HUES48 (cell line): ENCODE measurements around the gene NFIB.

Experiments used
- H3K27ac ChIP-seq: one replicate; pipeline ENCODE4 v1.7.0; 2013; ENCODE audit warnings: low read depth, low read length, inconsistent platforms
- H3K27me3 ChIP-seq: 2 replicates; pipeline ENCODE4 v1.6.1; 2013; ENCODE audit warnings: mild to moderate bottlenecking, low read length; ENCODE audit not compliant: control insufficient read depth, insufficient read depth
- H3K36me3 ChIP-seq: 2 replicates; pipeline ENCODE4 v1.6.1; 2013; ENCODE audit warnings: low read length; ENCODE audit not compliant: control insufficient read depth, insufficient read depth
- H3K4me1 ChIP-seq: 2 replicates; pipeline ENCODE4 v1.6.1; 2013; ENCODE audit warnings: mild to moderate bottlenecking, low read length; ENCODE audit not compliant: control insufficient read depth, insufficient read depth
- H3K4me3 ChIP-seq: 2 replicates; pipeline ENCODE4 v1.5.1; 2013; ENCODE audit warnings: mild to moderate bottlenecking, low read depth, low read length
- H3K9ac ChIP-seq: 2 replicates; pipeline ENCODE4 v1.6.1; 2013; ENCODE audit warnings: mild to moderate bottlenecking, low read depth, low read length, moderate library complexity
- H3K9me3 ChIP-seq: 2 replicates; pipeline ENCODE4 v1.6.1; 2013; ENCODE audit warnings: low read length; ENCODE audit not compliant: control insufficient read depth, insufficient read depth

Gene NFIB

DNA sequence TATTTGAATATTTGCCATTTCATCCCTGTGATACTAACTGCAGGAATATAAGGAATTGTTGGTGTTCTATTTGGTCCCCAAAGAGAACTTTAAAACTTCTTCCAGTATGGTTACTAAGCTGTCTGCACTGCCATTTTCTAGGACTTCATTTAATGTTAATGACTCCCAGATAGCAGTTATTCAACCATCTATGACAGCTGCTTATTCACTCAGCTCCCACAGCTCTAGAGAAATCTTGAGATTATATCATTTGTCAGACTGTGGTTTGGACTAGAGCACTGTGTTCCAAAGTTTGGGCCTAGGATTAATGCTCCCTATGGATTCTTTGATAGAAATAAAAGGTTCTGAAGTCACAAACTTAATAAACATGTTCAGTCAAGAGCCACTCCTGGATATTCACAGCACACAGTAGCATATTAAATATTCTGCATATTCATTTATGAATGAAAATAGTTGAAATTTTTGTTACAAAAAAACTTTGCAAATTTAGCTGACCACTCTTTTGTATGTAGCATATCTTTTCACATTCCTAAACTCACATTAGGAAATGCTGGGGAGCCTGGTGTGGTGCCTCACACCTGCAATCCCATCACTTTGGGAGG is 173.7 kb downstream of the NFIB start:
- H3K4me3 ChIP-seq, result no peak overlapping the region
- H3K36me3 ChIP-seq, result no peaks in the 10 kb centered on the region
- H3K27ac ChIP-seq, result no peak overlapping the region
- no peak overlapping the region for H3K9ac ChIP-seq
- no peaks in the 10 kb centered on the region for H3K9me3 ChIP-seq
- no peaks in the 10 kb centered on the region for H3K27me3 ChIP-seq
- H3K4me1 ChIP-seq, result 0 out of 2 replicates have a peak, but pooled peaks cover 4% of the 10 kb centered on the region

DNA sequence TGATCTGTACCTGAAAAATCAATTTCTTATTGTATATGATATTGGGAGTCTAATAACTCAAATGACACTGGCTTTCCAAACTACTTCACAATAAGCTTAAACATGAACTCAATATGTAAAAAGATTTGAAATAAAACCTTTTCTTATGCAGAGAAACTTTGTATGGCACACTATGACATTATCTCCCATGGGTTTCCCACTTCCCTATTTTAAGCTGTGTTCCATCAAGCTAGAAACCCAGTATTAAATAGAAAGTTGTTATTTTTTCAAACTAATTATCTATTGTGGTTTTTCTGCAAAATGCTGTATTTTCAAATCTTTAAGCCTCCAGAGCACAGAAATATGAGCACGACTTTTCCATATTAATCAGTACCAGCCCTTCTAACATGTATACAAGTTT is 174.7 kb downstream of the NFIB start:
- H3K27me3 ChIP-seq, result no peaks in the 10 kb centered on the region
- H3K27ac ChIP-seq, result no peak overlapping the region
- H3K4me3 ChIP-seq, result no peak overlapping the region
- H3K4me1 ChIP-seq, result 0 out of 2 replicates have a peak, but pooled peaks cover 4% of the 10 kb centered on the region
- H3K9ac ChIP-seq, result no peak overlapping the region
- H3K9me3 ChIP-seq, result no peaks in the 10 kb centered on the region
- no peaks in the 10 kb centered on the region for H3K36me3 ChIP-seq

DNA sequence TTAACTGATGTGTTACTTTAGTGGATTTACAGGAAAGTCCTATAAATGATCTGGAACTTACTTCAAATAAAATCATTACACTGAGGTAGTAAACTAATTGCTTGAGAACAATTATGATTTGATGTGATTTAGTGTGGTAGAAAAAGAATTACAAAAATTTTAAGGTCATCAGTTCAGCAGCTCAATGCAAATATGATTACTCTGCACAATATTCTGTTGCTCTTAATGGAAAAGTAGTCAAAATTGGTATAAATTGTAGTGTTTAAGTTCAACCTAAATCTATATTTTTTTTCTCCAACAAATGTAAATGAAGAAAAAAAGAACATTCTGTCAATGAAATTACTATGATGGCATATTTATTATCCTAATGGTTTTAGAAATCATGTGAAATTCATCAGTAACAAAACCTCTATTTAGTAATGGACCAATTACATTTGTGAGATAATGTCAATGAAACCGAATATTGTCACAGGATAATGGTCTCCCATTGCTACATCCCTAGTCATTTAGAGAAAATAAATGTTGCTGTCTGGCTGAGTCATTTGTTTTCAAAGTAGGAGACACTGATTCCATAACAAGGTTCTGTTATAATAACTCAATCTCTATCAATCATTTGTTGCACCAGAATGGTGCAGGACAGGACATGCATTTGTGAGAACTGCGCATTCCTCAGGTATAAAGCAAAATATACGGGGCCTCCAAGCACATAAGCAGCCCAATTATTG is 177.1 kb downstream of the NFIB start:
- Histone ChIP-seq H3K9me3 (no peaks in the 10 kb centered on the region), H3K27ac (no peak overlapping the region), H3K36me3 (no peaks in the 10 kb centered on the region), H3K27me3 (no peaks in the 10 kb centered on the region), H3K9ac (no peak overlapping the region), H3K4me1 (0 out of 2 replicates have a peak, but pooled peaks cover 4% of the 10 kb centered on the region), H3K4me3 (no peak overlapping the region)

DNA sequence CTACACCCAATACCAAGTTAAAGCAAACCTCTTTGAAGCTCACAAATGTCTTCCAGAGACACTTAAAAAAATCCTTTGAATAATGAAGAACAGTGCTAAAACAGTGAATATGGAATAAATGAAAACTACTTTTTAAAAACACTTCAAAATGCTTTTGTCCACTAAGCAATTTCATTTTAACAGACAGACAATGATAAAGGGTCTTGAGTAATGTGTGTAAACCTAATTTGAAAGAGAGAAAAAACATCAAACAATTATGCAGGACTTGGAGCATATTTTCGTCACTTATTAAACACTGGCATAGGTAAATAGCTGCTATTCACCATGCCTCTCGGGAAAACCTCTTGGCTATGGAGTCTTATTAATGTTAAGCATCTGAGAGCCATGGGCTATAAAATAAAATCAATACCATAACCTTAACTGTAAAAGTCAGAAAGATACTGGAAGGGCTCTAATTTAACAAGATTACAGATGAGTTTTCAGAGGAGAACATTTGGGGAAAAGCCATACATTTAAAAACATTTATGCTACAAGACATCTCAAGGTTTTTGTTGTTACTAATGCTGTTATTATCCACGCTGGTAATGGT is 177.8 kb downstream of the NFIB start:
- no peak overlapping the region for H3K9ac ChIP-seq
- no peaks in the 10 kb centered on the region for H3K9me3 ChIP-seq
- H3K4me3 ChIP-seq, result no peak overlapping the region
- 0 out of 2 replicates have a peak, but pooled peaks cover 4% of the 10 kb centered on the region for H3K4me1 ChIP-seq
- no peak overlapping the region for H3K27ac ChIP-seq
- no peaks in the 10 kb centered on the region for H3K27me3 ChIP-seq
- no peaks in the 10 kb centered on the region for H3K36me3 ChIP-seq

DNA sequence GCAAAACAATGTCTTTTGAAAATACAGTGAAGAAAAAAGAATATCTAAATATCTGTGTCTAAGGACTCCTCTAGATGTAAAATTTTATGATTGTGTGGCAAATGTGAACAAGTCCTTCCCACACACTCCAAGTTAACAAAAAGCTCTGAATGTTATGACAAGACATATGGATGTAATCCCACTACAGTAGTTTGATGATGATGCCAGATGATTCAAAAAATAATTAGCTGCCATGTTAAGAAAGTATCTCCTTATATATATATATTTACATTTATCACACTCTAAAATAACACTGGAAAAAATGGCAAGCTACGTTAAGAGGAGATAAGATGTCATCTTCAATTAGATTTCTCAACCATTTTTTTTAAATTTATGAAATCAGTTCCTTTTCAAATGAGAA is 178.5 kb downstream of the NFIB start:
- no peak overlapping the region for H3K9ac ChIP-seq
- no peak overlapping the region for H3K27ac ChIP-seq
- 0 out of 2 replicates have a peak, but pooled peaks cover 4% of the 10 kb centered on the region for H3K4me1 ChIP-seq
- H3K27me3 ChIP-seq, result no peaks in the 10 kb centered on the region
- H3K9me3 ChIP-seq, result no peaks in the 10 kb centered on the region
- H3K4me3 ChIP-seq, result no peak overlapping the region
- H3K36me3 ChIP-seq, result no peaks in the 10 kb centered on the region

DNA sequence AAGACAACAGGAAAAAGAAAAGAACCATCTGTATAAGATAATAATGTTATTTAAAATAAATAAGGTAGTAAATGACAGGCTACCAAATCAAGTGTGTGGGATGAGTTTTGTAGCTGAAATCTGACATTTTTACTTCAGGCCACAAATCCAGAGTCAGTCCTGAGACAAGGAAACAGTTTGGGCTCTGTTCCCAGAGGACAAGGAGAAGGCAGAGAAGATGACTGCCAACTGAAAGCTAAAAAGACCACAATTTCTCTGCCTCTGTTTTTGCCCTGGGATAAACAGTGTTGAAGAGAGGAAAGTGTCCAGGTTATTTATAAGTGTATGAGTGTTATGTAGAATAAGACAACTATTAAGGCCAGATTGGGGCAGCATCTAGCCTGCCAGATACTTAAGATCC is 180.5 kb downstream of the NFIB start:
- H3K4me3 ChIP-seq, result no peak overlapping the region
- 0 out of 2 replicates have a peak, but pooled peaks cover 4% of the 10 kb centered on the region for H3K4me1 ChIP-seq
- no peak overlapping the region for H3K27ac ChIP-seq
- no peaks in the 10 kb centered on the region for H3K36me3 ChIP-seq
- H3K27me3 ChIP-seq, result no peaks in the 10 kb centered on the region
- H3K9me3 ChIP-seq, result no peaks in the 10 kb centered on the region
- no peak overlapping the region for H3K9ac ChIP-seq

DNA sequence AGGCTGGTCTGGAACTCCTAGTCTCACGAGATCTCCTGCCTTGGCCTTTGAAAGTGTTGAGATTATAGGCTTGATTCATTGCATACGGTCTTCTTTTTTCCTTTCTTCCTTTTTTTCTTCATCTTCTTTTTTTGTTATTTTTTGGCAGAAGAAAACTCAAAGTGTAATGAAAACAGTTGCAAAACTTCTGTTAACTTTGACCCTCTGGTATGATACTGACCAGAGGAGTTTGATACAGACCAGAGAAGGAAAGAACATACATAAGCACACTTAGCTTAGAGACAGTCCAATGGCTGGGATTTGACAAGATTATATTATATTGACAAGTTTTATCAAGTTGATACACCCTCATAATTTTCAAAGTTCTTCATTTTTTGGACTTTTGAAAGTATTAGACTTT is 181.2 kb downstream of the NFIB start:
- 0 out of 2 replicates have a peak, but pooled peaks cover 4% of the 10 kb centered on the region for H3K4me1 ChIP-seq
- H3K9me3 ChIP-seq, result no peaks in the 10 kb centered on the region
- no peak overlapping the region for H3K4me3 ChIP-seq
- H3K9ac ChIP-seq, result no peak overlapping the region
- H3K27ac ChIP-seq, result no peak overlapping the region
- no peaks in the 10 kb centered on the region for H3K27me3 ChIP-seq
- no peaks in the 10 kb centered on the region for H3K36me3 ChIP-seq

DNA sequence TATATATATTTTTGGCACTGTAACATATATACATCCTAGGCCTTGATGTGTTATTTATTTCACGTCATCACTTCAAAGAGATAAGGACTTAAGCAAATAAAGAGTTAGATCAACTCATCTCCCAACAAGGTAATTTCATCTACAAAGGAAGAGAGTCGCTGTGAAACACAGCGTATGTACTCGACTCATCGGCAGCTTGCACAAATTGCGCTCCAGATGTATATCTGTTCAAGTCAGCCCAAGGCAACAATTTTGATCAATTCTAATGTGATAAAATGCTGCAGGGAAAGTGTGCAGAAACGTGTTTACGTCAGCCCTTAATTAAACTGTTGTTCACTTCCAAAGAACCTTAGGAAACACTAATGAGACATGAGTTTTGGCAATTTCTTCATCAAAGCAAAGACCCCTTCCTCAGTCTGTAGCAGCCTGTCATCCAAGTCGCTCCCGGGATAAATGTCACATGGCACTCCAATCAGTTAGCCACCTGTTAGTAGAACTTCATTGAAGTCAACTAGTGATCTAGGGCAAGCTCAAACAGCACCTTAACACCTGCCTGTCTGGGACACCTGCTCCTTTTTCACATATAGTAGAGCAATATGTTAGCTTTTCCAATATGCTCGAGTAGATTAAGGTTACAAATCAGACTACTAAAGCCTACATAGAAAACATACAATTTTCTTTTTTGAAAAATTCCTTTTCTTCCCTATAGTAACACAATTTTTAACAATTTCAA is 182.4 kb downstream of the NFIB start:
- Histone ChIP-seq H3K27me3 (no peaks in the 10 kb centered on the region), H3K4me3 (no peak overlapping the region), H3K36me3 (no peaks in the 10 kb centered on the region), H3K9me3 (no peaks in the 10 kb centered on the region), H3K4me1 (no peaks in the 10 kb centered on the region), H3K9ac (no peak overlapping the region), H3K27ac (no peak overlapping the region)

DNA sequence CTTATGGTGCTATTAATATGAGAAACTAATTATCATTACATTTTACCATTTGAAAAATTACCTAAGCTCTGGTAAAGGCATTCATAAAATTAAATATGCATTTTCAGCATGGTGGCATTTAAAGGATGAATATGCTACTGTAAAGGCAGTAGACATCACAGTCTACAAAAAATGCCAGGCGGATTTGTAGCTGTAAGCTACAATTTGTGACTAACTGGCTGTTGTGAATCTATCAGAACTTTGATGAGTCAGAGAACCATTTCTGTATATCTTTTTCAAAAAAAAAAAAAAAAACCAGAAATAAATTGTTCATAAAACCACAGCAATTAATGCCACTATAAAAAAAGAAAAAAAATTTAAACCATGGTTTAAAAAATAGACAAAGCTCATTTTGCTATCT is 186.3 kb downstream of the NFIB start:
- no peaks in the 10 kb centered on the region for H3K27me3 ChIP-seq
- no peak overlapping the region for H3K4me3 ChIP-seq
- H3K36me3 ChIP-seq, result no peaks in the 10 kb centered on the region
- H3K4me1 ChIP-seq, result no peaks in the 10 kb centered on the region
- no peak overlapping the region for H3K27ac ChIP-seq
- no peak overlapping the region for H3K9ac ChIP-seq
- H3K9me3 ChIP-seq, result no peaks in the 10 kb centered on the region

DNA sequence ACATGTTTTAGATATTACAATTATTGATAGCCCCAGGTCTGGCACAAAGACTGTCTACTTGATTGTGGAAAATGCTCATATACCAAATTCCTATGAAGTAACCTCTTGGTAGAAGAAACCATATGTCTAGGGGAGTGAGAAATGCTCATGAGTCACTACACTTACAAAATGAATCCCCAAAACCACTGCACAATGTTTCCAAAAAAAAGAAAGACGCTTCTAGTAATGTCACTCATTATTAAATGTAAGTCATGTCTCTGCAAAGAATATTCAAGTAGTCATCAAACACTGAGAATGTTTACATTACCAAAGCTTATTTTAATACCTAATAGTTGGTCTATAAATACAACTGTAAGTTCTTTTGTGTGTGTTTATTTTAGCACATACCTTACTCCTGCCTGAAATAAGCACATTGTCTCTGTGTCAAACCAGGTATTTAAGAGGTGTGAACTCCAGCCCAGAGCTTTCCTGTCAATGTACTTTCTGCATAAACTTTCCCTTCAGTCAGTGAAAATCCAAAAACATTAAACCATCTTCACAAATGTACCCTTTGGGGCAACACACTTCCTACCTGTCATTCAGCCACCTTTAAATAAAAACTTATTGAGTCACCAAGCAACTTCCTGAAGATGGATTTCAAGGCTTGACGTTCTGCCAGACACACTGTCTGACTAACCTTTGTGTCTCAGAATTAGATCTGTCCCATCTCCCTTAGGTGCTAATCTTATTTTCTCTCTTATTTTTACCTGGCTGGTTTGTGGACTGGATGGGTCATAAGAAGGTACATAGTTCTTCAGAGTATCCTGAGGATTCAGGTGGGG is 194.0 kb downstream of the NFIB start:
- peaks cover 7% of the 10 kb centered on the region for H3K4me1 ChIP-seq
- H3K9ac ChIP-seq, result no peak overlapping the region
- H3K4me3 ChIP-seq, result no peak overlapping the region
- H3K9me3 ChIP-seq, result no peaks in the 10 kb centered on the region
- no peaks in the 10 kb centered on the region for H3K27me3 ChIP-seq
- no peak overlapping the region for H3K27ac ChIP-seq
- H3K36me3 ChIP-seq, result no peaks in the 10 kb centered on the region
